Vagina (tissue), 2 donors: ENCODE results near the gene F5. TPM values are rescaled to one million over a fixed set of nuclear protein-coding genes. Genes with fewer than 3 reads are reported as not detected.
A peak's percentile ranks its signal among the peaks of the same experiment; 100 is the strongest.

Experiments used
- DNase-seq, 2 donors: peaks; one replicate each; pipeline ENCODE4 v3.0.0-alpha.2; 2017; ENCODE audit errors: extremely low spot score in 2 of 2
- H3K27ac ChIP-seq: fragments of 200-600 bp; sonication (generic); one replicate; pipeline ENCODE4 v1.5.1; 2019
- H3K27me3 ChIP-seq: fragments of 200-600 bp; sonication (generic); one replicate; pipeline ENCODE4 v1.5.1; 2019
- H3K36me3 ChIP-seq, 2 donors: fragments of 200-600 bp; sonication (generic); one replicate each; pipeline ENCODE4 v1.5.1; 2017 to 2019
- H3K4me1 ChIP-seq: fragments of 200-600 bp; sonication (generic); one replicate; pipeline ENCODE4 v1.5.1; 2019
- H3K4me3 ChIP-seq, 2 donors: fragments of 200-600 bp; sonication (generic); 1 replicate in 1 of 2; 2 replicates in 1 of 2; pipeline ENCODE4 v1.5.1; 2016 to 2019
- H3K9me3 ChIP-seq: fragments of 200-600 bp; sonication (generic); one replicate; pipeline ENCODE4 v1.5.1; 2019
- CTCF ChIP-seq, 3 experiments: fragments of 450-650 bp in 2 of 3; fragments of 200-600 bp in 1 of 3; sonication (generic) in 1 of 3; IDR thresholded peaks; one replicate each; pipeline ENCODE4 v1.5.1; 2017 to 2019; ENCODE audit warnings: antibody characterized with exemption in 3 of 3, mild to moderate bottlenecking in 2 of 3, moderate library complexity in 2 of 3
- POLR2A ChIP-seq, 2 donors: fragments of 450-650 bp; IDR thresholded peaks; one replicate each; pipeline ENCODE4 v1.6.1; 2017; ENCODE audit warnings: antibody characterized with exemption in 2 of 2, mild to moderate bottlenecking in 2 of 2, moderate library complexity in 2 of 2
- POLR2AphosphoS5 ChIP-seq, 2 donors: sonication (generic); formaldehyde crosslinking; IDR thresholded peaks; one replicate each; pipeline ENCODE4 v1.9.0; 2017; ENCODE audit warnings: antibody characterized with exemption in 2 of 2, mild to moderate bottlenecking in 2 of 2, low read depth in 1 of 2; ENCODE audit not compliant: insufficient read depth in 1 of 2
- intact Hi-C: fragments of 100-400 bp; cut with DNase I; formaldehyde crosslinking; loops from one replicate; pipeline ENCODE4 v1.15.1; 2023
- total RNA-seq: library from RNA; depleted of rRNA; stranded (reverse); fragments of >200 nt; gene quantifications from one replicate; pipeline ENCODE4 v1.2.3, GENCODE V29; 2016

The F5 gene
- total RNA-seq, 1 donor from 2014 or later = 3.9 TPM

GRCh38 chr1:169615803-169616202, 29.5 kb upstream of the F5 start:
- H3K9me3 ChIP-seq = no peaks in the 10 kb centered on the region
- no peak for DNase-seq
- intact Hi-C loops = no loop called here
- no peaks in the 10 kb centered on the region for H3K36me3 ChIP-seq
- no peak for TF ChIP-seq POLR2AphosphoS5 (IDR thresholded peaks at IDR 0.05; ENCODE audit: insufficient read depth in 1 of 2, low read depth in 1 of 2)
- TF ChIP-seq CTCF (IDR thresholded peaks at IDR 0.05) = no peak
- TF ChIP-seq POLR2A (IDR thresholded peaks at IDR 0.05) = no peak
- no peak overlapping the region for H3K27ac ChIP-seq
- H3K4me1 ChIP-seq = no peaks in the 10 kb centered on the region
- H3K27me3 ChIP-seq = no peaks in the 10 kb centered on the region
- no peak overlapping the region for H3K4me3 ChIP-seq

- H3K4me3 ChIP-seq = no peak overlapping the region
- no peak overlapping the region for H3K27ac ChIP-seq
- no peaks in the 10 kb centered on the region for H3K9me3 ChIP-seq
- intact Hi-C loops = no loop called here
- no peaks in the 10 kb centered on the region for H3K27me3 ChIP-seq
- no peak for TF ChIP-seq CTCF (IDR thresholded peaks at IDR 0.05)
- no peak for TF ChIP-seq POLR2A (IDR thresholded peaks at IDR 0.05)
- no peak for TF ChIP-seq POLR2AphosphoS5 (IDR thresholded peaks at IDR 0.05; ENCODE audit: insufficient read depth in 1 of 2, low read depth in 1 of 2)
- DNase-seq = no peak
- no peaks in the 10 kb centered on the region for H3K36me3 ChIP-seq
- no peaks in the 10 kb centered on the region for H3K4me1 ChIP-seq
Observed at GRCh38 chr1:169610858-169611257, 24.6 kb upstream of the F5 start.

GRCh38 chr1:169610108-169610507, 23.8 kb upstream of the F5 start:
- DNase-seq = no peak
- TF ChIP-seq POLR2AphosphoS5 (IDR thresholded peaks at IDR 0.05; ENCODE audit: insufficient read depth in 1 of 2, low read depth in 1 of 2) (peak in 1 of 2 donors; percentile 71), CTCF (IDR thresholded peaks at IDR 0.05) (no peak)
- Histone ChIP-seq H3K9me3 (no peaks in the 10 kb centered on the region), H3K27me3 (no peaks in the 10 kb centered on the region), H3K4me3 (no peak overlapping the region), H3K4me1 (no peaks in the 10 kb centered on the region), H3K27ac (no peak overlapping the region), H3K36me3 (no peaks in the 10 kb centered on the region)
- intact Hi-C loops = no loop called here

GRCh38 chr1:169608226-169608625, 21.9 kb upstream of the F5 start:
- Histone ChIP-seq H3K4me3 (no peak overlapping the region), H3K36me3 (no peaks in the 10 kb centered on the region), H3K27me3 (no peaks in the 10 kb centered on the region), H3K27ac (no peak overlapping the region), H3K4me1 (no peaks in the 10 kb centered on the region), H3K9me3 (no peaks in the 10 kb centered on the region)
- intact Hi-C loops = no loop called here
- DNase-seq = no peak
- no peak for TF ChIP-seq POLR2AphosphoS5 (IDR thresholded peaks at IDR 0.05; ENCODE audit: insufficient read depth in 1 of 2, low read depth in 1 of 2)
- TF ChIP-seq CTCF (IDR thresholded peaks at IDR 0.05) = no peak
- no peak for TF ChIP-seq POLR2A (IDR thresholded peaks at IDR 0.05)

- Histone ChIP-seq H3K27ac (no peak overlapping the region), H3K27me3 (no peaks in the 10 kb centered on the region), H3K4me3 (no peak overlapping the region), H3K4me1 (no peaks in the 10 kb centered on the region), H3K36me3 (no peaks in the 10 kb centered on the region), H3K9me3 (no peaks in the 10 kb centered on the region)
- intact Hi-C loops = no loop called here
- DNase-seq = no peak
- TF ChIP-seq POLR2AphosphoS5 (IDR thresholded peaks at IDR 0.05; ENCODE audit: insufficient read depth in 1 of 2, low read depth in 1 of 2) (no peak), CTCF (IDR thresholded peaks at IDR 0.05) (no peak), POLR2A (IDR thresholded peaks at IDR 0.05) (no peak)
Observed at GRCh38 chr1:169604781-169605560, 18.7 kb upstream of the F5 start.
